ENCODE results near the gene TGM1.

Gene TGM1

DNA sequence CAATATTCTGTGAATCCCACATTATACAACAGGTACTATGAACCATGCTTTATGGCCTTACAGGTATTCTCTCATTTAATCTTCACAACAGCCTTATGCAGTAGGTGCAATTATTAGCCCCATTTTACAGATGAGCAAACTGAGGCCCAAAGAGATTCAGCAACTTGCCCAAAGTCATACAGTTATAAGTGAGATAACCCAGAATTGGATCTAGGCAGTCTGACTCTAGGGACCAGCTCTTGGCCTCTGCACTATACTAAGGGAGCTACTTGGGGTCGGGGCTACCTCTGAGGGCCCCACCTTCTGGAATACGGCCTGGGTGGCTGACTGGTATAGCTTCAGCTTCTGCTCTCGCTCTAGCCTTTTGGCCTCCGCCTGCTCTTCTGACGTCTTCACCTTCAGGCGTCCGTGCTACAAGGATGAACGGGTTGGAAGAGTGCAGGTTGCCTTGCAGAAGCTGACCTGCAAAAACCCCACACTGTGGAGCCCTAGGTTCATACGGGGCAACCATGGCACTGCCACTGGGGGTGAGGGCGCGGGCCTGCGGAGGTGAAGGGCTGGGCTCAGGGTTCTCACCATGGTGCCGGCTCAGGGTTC, 7.7 kb upstream of the TGM1 start:
- DNase-seq, result no peak

- no peak for DNase-seq
These were observed 7.0 kb upstream of the TGM1 start for GRCh38 chr14:24269910-24270536.

GRCh38 chr14:24269368-24269767, 6.4 kb upstream of the TGM1 start:
- DNase-seq, result no peak

DNA sequence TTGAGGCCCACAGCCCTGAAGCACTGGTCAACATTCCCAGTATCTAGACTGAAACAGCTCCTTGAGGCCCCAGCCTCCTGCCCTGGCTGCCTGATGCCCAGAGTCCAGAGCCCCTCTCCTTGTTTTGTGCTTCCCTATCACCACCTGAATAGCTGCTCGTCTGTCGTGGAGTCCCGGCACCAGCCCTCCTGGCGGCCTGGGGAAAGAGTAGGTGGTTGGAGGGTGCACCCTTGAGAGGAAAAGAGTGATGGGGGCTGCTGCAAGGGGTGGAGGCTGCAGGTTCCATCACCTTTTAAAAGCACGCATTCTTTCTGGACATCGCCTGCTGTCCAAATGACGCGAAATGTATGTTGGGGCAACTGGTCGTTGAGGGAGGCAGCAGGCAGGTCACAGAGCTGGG, 5.2 kb upstream of the TGM1 start:
- DNase-seq, result no peak

- no peak for DNase-seq
These were observed 4.5 kb upstream of the TGM1 start for GRCh38 chr14:24267516-24267915.

DNA sequence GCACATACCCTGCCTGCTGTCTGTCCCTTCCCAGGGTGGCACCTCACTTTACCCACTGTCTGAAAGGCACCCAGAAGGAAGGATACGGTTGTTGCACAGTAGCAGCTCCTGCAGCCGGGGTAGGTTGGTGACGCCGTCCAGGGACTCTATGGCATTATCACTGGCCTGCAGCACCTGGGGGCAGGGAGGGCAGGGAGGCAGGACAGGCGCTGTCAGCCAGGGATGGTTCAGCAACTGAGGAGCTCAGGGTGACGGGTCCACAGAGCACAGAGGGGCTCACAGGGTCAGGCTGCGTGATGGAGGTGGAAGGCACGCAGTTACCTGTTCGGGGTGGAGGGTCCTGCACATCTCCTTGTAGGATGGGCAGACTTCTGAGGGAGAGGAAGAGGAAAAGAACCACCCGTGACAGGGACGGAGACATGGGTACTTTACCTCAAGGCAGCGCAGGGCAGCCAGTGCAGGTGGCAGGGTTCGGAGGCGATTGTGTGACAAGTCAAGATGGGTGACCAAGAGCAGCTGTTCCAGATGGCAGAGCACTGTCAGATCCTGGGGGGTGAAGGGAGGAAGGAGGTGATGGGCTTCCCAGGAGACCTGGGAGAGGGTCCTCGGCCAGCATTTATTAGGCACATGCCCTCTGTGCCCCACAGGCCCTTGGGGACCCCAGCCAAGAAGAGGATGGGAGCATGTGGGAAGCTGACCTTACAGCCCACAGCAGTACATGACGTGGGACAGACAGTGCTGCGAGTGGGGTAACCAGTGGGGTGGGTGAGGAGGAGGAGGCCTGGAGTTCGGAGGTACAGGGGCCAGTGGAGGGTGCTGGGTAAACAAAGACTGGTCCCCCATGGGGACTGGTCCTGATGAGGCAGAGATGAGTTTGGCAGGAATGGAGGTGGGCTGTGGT, 3.6 kb upstream of the TGM1 start:
- DNase-seq, result no peak

GRCh38 chr14:24264298-24264697, 1.3 kb upstream of the TGM1 start:
- no peak for DNase-seq

- no peak for DNase-seq
These were observed 871 bp upstream of the TGM1 start for GRCh38 chr14:24263848-24264247.

DNA sequence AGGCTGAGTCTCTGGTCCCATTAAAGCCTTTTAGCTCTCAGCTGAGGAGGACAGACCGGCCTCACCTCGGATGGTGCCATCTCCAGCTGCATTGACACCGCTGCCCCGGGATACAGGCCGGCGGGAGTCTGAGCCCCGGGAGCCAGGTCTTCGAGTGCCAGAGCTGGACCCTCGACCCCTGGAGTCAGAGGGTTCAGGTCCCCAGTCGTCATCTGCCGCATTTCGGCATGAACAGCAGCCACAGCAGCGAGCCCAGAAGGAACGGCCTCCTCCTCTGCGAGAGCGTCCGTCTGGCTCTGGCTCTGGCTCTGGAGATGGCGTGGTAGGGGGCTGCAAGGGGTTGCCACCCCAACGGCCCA, 1.0 kb downstream of the TGM1 start:
- no peak for DNase-seq

GRCh38 chr14:24261256-24261968, 1.6 kb downstream of the TGM1 start:
- no peak for DNase-seq

DNA sequence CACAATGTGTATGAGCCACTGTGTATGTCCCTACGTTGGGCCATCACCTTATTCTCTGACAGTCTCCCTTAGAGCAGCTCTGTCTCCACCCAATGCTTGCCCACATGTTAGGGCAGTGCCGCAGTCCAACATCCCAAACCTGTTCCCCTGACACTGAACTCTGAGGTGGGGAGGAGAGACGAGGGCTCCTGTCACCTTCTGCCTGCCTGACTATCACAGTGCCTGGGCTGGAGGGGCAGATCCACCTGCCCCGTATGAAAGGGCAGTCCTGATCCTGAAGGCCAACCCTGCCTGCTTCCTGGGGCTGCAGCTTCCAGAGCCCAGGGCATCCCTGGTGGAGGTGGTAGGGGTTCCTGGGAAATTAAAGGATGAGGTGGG, 2.2 kb downstream of the TGM1 start:
- no peak for DNase-seq

DNA sequence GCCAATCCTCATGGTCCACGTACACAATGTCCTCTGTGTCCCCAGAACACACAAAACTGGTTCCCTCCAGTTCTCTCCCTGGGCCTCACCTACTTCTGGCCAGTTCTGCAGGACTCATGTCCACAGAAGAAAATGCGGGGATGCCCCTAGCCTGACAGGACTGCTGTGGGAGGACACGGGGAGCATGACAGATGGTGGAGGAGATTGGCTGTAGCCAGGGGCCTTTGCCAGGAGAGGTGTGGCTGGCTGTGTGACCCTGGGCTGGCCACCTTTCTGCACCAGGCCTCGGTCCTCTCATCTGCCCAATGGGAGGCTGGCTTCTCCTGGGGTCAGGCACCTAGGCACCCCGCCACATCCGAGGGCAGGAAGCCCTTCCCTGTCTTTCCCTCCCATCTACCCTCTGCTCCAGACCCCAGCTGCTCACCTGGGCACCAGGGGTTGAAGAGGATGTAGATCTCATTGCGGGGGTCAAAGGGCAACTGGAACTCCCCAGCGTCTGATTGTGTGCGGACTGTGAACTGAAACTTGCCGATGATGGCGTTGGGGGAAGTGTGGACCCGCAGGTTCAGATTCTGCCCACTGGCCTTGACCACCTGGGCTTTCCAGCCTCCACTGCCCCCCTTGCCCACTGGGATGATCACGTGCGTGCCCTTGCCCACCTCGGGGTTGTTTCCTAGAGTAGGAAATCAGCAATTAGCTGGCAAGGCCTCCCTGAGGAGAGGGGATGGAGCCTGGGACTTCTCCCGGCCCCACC, 2.8 kb downstream of the TGM1 start:
- no peak for DNase-seq

- no peak for DNase-seq
These were observed 3.5 kb downstream of the TGM1 start for GRCh38 chr14:24259282-24260025.

DNA sequence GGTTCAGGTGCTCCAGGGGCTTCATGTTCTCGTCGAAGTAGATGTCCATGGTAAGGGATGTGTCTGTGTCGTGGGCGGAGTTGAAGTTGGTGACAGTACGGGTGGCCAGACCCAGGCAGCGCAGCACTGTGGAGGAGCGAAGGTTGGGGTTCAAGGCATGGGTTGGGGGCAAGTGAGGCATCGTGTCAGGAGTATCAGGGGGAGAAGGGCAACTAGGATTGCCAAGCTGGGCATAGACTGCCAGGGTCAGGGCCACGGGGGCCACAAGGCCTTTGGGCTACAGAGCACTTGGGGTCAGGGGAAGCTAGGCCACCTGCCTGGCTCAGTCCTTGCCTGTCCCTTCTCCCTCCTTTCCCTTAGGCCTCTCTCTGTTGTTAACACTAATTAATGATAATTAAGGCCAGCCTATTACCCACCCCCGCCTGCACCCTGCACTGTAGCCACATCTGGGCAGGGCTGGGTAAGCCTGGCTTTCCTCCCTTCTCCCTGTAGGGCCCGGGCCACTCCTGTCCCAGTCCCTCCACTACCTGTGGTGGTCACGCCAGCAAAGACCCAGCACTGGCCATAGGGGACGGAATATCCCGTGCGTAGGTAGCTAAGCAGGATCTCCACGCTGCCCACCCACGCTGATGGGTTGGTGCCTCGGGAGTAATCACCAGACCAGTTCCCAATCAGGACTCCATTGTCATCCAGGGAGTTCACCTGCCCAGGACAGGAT, 4.3 kb downstream of the TGM1 start:
- DNase-seq, result no peak

DNA sequence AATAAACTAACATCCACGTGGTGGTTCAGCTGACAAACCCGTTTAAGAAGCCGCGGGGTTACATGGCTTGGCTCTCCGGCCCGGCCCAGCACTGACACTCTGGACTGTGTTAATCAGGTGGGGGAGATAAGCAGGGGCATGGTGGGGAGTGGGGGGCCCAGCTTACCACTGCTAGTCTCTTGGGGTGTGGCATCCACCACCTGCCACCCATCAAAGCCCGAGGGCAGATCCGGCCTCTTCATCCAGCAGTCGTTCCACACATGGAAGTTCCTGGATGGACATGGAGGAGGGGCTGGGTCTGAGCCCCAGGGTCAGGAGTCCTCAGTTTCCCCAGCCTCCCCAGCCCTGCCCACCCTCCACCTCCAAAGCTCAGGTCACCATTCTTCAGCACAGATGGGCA, 4.9 kb downstream of the TGM1 start:
- DNase-seq, result no peak

GRCh38 chr14:24256960-24257359, 6.0 kb downstream of the TGM1 start:
- no peak for DNase-seq

- DNase-seq, result no peak
These were observed 6.9 kb downstream of the TGM1 start for GRCh38 chr14:24255931-24256711.

GRCh38 chr14:24255438-24255837, 7.5 kb downstream of the TGM1 start:
- no peak for DNase-seq

DNA sequence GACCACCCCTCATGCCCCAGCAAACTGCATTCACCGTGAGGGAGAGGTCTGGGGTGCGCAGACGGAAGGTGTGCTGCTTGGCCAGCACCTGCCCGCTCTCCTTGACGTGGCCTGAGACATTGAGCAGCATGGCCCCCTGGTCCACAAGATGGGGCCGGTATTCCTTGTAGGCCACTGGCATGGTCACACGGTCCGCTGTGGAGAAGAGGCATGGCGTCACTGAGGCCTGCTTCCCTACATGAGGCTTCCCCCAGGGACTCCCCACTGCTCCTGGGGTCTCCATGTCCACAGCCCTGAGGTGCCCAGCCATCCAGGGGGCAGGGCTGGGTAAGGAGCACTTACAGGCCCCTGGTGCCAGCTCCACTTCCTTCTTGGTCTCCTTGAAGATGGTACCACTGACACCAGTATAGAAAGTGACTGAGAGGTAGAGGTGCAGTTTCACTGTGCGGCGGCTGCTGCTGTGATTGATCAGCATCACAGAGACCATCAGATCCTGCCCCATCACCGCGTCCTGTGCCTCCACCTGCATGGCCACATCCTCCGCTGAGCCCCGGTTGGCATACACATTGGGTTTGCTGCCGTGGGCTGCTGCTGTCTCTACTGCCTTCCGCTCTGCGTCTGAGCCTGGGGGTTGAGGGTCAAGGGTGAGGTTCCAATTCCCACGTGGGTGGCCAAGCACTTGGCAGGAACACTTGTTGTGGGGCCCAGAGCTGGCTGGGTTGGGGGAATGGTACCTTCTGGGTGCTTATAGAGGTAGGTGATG, 8.2 kb downstream of the TGM1 start:
- no peak for DNase-seq

DNA sequence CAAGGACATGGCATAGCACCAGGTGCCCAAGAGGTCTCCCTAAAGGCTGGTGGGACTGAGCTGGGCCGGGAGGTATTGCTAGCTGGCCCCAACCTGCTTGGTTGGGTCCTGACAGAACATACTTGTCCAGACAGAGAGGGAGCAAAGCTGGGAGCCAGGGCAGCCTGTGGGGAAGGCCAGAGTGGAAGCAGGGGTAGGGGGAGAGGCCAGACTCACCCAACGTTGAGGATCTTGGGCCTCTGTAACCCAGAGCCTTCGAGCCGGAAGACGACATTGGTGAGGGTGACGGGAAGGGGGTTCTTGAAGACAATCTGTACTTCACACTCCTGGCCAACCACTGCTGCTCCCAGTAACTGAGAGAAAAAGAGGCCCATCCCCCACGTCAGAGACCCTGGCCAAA, 9.0 kb downstream of the TGM1 start:
- no peak for DNase-seq
